Hematopoietic multipotent progenitor cell treated with erythropoietin and hydrocortisone succinate and interleukin-3 and kit ligand, for 15 days (in vitro differentiated cells): Measurements from ENCODE around the gene IL17B.

Experiments used
- DNase-seq: peaks from one replicate; pipeline ENCODE4 v3.0.0-alpha.2; 2015; ENCODE audit warnings: low spot score

Gene IL17B

GRCh38 chr5:149414405-149415065, 35.4 kb upstream of the IL17B start:
- DNase-seq = no peak

DNA sequence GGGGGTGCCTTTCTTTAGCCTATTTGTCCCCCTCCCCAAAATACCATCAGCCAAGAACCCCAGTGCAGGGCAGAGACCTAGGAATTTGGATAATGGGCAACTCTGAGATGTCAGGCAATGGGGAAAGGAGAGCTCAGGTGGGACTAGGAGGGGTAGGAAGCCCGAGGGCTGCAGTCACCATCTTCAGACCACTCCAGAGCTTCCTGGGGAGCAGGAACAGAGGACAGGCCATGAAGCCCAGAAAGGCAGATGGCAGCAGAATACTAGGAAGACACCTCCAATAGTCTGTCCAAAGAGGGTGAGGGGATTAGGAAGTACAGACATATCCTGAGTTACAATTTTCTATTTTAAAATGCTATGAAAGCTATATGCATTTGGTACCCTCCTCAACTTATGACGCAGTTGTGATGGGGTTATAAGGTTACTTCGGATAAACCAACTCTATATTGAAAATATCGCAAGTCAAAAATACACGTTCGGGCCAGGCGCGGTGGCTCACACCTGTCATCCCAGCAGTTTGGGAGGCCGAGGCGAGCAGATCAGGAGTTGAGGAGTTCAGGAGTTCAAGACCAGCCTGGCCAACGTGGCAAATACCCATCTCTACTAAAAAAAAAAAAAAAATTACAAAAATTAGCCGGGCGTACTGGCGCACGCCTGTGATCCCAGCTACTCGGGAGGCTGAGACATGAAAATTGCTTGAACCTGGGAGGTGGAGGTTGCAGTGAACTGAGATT, 34.6 kb upstream of the IL17B start:
- no peak for DNase-seq

- DNase-seq = no peak
These were observed 33.8 kb upstream of the IL17B start for GRCh38 chr5:149412783-149413476.

GRCh38 chr5:149411738-149412519, 32.8 kb upstream of the IL17B start:
- DNase-seq = no peak

- no peak for DNase-seq
These were observed 31.8 kb upstream of the IL17B start for GRCh38 chr5:149410721-149411432.

GRCh38 chr5:149410071-149410470, 31.0 kb upstream of the IL17B start:
- DNase-seq = no peak

DNA sequence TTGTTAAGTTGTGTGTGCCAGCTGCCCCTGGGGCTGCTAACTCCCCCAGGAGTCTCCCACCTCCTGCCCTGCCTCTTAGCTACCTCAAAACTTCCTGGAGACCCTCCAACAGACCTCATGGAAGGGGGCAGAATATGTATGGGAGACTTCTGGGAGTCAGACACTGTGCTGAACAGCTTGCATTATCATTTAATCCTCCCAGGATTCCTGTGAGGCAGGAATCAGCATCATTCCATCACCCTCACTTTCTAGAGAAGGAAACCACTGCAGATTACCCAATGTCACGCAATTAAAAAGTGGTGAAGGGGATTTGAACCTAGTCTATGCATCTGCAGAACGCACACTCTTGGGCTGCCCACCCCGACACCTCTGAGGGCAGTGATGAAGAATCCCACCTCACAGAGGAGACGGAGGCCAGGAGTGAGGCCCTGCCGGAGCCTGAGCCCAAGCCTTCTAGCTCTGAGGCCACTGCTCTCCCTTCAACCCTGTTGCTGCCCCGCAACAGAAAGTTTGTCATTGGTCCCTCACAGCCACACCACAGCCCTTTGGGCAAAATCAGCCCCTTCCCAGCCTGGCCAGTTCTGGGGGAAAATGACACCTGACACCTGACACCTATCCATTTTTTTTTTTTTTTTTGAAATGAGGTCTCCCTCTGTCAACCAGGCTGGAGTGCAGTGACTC, 30.3 kb upstream of the IL17B start:
- DNase-seq = no peak

GRCh38 chr5:149408252-149409099, 29.4 kb upstream of the IL17B start:
- DNase-seq = no peak

DNA sequence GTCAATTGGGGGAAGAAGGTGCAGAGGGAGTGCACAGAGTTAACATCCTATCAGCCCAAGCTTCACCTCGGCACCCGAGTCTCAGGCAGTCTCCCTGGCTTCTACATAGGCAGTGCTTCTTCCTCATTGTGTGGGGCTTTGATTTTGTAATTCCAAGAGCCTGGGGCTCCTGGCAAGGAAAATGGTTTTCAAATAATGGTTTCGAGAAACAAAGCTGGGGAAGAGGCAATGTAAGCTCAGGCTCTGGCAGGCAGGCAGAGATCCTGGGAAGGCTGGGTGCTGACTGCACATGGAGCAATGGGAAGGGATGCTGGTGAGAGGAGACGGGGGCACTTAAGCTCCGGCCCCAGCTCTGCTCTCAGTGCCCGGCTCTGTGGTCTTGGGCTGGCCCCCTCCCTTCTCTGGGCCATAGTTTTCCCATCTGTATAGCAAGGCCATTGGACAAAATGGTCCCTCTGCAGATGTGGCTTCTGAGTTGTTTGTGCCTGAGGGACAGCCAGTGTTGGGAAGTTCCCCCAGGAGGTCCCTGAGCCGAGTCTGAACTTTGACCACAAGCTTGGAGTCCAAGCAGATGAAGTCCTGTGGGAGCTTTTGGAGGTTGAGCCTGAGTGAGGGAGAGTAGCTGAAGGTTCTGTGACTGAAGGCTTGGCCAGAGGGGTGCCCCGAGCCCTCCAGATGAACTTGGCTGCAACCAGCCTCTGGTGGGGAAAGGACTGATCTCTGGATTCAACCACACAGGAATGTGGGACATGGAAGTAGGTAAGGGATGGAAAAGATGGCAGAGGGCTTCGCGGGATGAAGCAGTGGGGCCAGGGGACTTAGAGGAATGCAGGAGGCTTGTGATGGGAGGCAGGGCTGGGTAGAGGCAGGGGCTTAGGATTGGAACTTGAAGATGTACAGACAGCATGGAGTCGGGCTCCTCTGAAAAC, 28.5 kb upstream of the IL17B start:
- no peak for DNase-seq

DNA sequence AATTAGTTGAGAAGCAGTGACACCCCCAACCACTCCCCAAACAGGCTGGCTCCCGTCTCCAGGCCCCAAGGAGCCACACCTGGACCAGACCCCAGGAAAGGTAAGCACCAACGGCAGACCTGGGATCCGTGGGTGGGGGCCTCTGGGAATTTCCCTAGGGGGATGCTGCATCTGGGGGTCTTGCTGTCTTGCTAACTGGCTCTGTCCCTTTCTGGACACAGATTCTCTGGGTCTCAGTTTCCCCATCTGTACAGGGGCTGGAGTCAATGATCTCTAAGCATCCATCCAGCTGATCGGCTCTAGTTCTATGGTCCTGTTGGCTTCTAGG, 27.9 kb upstream of the IL17B start:
- DNase-seq = no peak

DNA sequence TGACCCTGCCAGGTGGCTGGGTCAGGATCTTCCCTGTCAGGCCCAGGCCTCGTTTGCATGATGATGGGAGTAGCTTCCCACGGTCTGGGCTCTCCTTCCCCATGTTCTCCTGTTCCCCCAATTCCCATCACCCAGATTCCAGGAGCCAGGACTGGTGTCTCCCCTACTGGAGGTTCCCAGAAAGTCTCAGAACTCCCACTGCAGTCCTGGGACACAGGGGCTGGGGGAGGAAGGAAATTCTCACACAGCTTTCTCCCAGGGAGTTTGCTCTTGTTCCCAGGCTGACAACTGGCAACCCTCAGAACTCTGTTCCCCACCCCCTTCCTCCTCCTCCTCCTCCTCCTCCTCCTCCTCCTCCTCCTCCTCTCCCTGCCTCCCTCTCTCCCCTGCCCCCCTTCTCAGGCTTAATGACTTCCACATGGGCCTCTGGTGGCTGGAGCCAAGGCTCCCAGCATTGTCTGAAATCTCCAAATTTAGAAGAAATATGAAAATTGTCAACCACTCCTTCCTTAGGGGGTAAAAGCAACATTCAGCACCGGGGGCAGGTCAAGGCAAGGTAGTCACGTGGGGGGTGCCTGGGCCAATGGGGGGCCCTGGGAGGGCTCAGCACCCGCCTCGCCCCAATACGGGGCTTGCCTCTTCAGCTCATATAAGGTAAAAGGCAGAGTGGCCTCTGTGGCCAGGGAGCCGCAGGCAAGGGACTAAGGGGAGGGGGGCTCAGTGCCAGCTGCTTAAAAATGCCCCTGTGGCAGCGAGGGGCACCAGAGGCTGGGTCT, 27.3 kb upstream of the IL17B start:
- no peak for DNase-seq

DNA sequence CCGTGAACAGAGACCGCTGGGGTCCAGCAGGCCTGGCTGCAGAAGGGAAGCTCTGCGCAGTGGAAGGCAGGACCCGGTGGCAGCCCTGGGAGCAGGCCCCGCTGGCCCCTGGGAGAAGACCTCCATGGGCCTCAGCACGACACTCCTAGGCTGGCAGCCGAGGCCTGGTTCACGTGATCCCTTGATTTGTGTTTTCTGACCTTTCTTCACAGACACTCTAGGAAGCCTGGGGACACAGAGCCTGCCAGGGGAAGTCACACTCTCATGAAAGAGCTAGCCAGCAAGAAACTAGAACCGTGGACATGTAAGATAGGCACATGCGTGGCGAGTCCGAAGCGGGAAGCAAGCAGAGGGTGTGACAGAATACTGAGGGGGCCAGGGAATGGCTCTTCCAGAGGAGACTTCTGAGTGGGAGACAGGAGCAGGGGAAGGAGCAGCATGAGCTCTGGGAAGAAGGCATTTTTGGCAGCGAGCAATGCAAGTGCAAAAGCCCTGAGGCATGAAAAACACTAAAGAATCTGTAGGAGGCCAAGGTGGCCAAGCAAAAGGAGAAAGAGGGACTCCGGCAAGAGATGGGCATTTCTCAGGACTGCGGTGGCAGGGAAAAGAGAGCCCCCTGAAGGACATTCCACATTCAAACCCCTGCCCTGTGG, 26.6 kb upstream of the IL17B start:
- no peak for DNase-seq

DNA sequence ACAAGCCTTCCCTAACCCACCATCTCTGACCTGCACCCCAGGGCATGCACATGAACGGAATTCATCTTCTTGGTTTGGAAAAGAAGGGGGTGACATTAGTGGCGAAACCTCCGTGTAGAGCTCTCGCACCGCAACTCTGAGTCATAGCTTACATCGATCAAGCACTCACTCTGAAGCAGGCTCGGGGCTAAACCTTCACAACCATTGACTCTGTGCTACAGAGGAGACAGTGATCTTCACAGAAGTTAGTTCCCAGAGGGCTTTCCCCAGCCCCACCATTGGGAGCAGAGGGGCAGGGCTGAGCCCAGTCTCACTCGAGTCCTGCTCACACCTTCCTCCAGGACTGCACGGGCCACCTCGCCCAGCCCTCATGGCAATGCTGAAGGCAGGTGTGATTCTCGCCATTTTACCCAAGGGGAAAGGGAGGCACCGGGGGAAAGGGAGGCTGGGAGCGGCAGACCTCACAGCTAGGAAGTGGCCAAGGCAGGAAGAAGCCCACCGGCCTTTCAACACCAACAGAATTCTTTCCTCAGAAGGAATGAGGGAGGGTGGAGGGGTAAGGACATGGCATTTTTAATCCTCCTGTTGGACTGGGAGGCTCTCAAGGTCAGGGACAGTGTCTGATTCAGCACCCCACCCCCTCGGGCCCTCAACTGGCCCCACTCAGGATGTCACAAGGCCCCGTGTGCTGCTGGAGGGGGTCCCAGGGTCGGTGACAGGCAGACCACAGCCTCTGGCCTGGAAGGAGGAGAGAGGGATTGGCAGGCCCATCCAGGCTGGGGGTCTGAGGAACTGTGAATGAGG, 25.9 kb upstream of the IL17B start:
- no peak for DNase-seq

DNA sequence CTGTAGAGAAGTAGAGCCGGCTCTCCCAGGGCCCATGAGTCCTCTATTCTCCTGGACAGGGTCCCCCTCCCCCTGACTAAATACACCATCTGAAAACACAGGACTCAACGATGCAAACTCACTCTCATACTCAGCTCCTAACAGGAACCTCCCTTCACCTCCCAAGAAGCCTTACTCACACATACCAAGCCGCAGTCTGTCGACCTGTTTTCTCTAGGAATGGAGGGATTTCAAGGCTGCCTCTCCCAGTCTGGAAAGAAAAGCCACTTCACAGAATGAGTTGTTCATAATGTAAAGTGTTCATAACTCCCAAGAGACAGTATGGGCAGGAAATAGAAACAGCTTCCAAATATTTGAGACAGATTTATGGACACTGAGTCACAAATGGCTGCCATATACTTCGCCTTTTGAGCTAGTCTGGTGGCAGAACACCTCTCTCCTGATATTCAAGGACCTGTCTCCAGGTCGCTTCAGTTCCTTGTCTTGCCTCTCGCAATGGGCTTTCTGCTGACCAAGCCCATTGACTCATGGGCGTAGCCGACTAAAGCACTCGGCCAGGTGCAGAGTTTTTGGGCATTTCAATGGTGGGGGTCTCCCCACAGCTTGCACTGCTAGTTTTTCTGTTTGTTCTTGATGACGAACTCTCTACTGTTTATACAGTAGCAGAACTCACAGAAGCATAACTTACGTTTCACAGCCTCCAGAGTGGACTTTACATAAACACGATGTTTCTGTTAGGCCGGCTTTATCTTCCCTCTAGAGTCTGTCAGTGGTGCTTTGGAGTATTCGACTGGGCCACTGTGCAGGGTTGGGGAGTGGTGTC, 25.0 kb upstream of the IL17B start:
- no peak for DNase-seq

GRCh38 chr5:149402291-149402690, 23.2 kb upstream of the IL17B start:
- no peak for DNase-seq

- DNase-seq = no peak
These were observed 22.0 kb upstream of the IL17B start for GRCh38 chr5:149401051-149401450.
